HepG2 (cell line): Measurements from ENCODE around the gene SYNJ2. TPM values are rescaled to one million over a fixed set of nuclear protein-coding genes. Genes with fewer than 3 reads are reported as not detected.
A peak's percentile ranks its signal among the peaks of the same experiment; 100 is the strongest.

Source experiments
- ATAC-seq: fragments of 200-7000 bp; cut with Tn5 transposase; 3 replicates; pipeline ENCODE4 v1.9.1; 2020; ENCODE audit warnings: mild to moderate bottlenecking, moderate library complexity
- BruUV-seq: library from RNA; stranded (reverse); fragments of 400-500 nt; replicated peaks from 2 replicates; lab custom pipeline; 2021; lab: Mats Ljungman, UMichigan
- CTCF ChIA-PET: fragments of 300-600 bp; formaldehyde crosslinking; extraction: SDS; loops from one replicate; lab custom pipeline; 2021; ENCODE audit warnings: low total read pairs, inconsistent platforms, low intra/inter-chr PET ratio; lab: Yijun Ruan, JAX
- POLR2A ChIA-PET: fragments of 350-600 bp; sonication (Branson Sonifier 250); formaldehyde crosslinking; loops from one replicate; lab custom pipeline; 2020; ENCODE audit warnings: antibody characterized with exemption, inconsistent platforms; lab: Yijun Ruan, JAX
- DNase-seq: peaks from one replicate; pipeline ENCODE4 v3.0.0-alpha.2; 2015; ENCODE audit warnings: low spot score
- FAIRE-seq: peaks from 3 replicates; lab custom pipeline; 2011; peaks lifted over from hg19 to GRCh38; lab: Jason Lieb, UNC
- H2AFZ ChIP-seq: one replicate; pipeline ENCODE4 v1.6.1; 2011; ENCODE audit warnings: low read length, inconsistent platforms
- H3K27ac ChIP-seq: fragments of 300-600 bp; 3 replicates; pipeline ENCODE4 v1.8.0; 2011; ENCODE audit warnings: mixed run types, mild to moderate bottlenecking, mixed read lengths, low read length, inconsistent platforms; ENCODE audit not compliant: insufficient read depth; ENCODE audit errors: extremely low read length
- H3K27me3 ChIP-seq, 2 experiments: fragments of 200-600 bp in 1 of 2; 2 replicates in 1 of 2; 3 replicates in 1 of 2; pipeline versions ENCODE4 v1.6.0 to v1.8.0; 2011; ENCODE audit warnings: low read length in 2 of 2, mild to moderate bottlenecking in 2 of 2, moderate library complexity in 2 of 2, inconsistent platforms in 1 of 2; ENCODE audit not compliant: insufficient read depth in 2 of 2, control insufficient read depth in 1 of 2
- H3K36me3 ChIP-seq, 2 experiments: fragments of 200-600 bp in 1 of 2; replicated peaks in 1 of 2; 2 replicates in 1 of 2; 3 replicates in 1 of 2; pipeline versions ENCODE4 v1.5.1 to v1.8.0; 2011; ENCODE audit warnings: low read length in 2 of 2, inconsistent platforms in 1 of 2; ENCODE audit not compliant: insufficient read depth in 2 of 2, control insufficient read depth in 1 of 2
- H3K4me1 ChIP-seq: 2 replicates; pipeline ENCODE4 v1.5.1; 2012; ENCODE audit warnings: low read length, inconsistent platforms; ENCODE audit not compliant: insufficient read depth
- H3K4me2 ChIP-seq: 2 replicates; pipeline ENCODE4 v1.6.0; 2011; ENCODE audit warnings: low read depth, low read length, inconsistent platforms
- H3K4me3 ChIP-seq, 3 experiments: fragments of 200-600 bp in 1 of 3; sonication (generic), shearing (Covaris generic) in 1 of 3; replicated peaks in 1 of 3; 2 replicates each; pipeline ENCODE4 v1.5.1; 2011 to 2016; ENCODE audit warnings: low read length in 3 of 3, inconsistent platforms in 2 of 3, low read depth in 2 of 3, mild to moderate bottlenecking in 2 of 3, control low read depth in 1 of 3, mixed read lengths in 1 of 3; ENCODE audit not compliant: insufficient read depth in 1 of 3
- H3K79me2 ChIP-seq: one replicate; pipeline ENCODE4 v1.6.1; 2011; ENCODE audit warnings: low read length, inconsistent platforms; ENCODE audit not compliant: insufficient read depth
- H3K9ac ChIP-seq: 2 replicates; pipeline ENCODE4 v1.6.0; 2011; ENCODE audit warnings: mild to moderate bottlenecking, low read depth, low read length, inconsistent platforms; ENCODE audit not compliant: insufficient read depth
- H3K9me3 ChIP-seq: 2 replicates; pipeline ENCODE4 v1.5.1; 2012; ENCODE audit warnings: mild to moderate bottlenecking, low read length
- H4K20me1 ChIP-seq: 2 replicates; pipeline ENCODE4 v1.6.0; 2011; ENCODE audit warnings: inconsistent platforms, mild to moderate bottlenecking, low read length, moderate library complexity; ENCODE audit not compliant: insufficient read depth
- KLF11 ChIP-seq: IDR thresholded peaks from 2 replicates; pipeline ENCODE4 v1.6.1; 2016; ENCODE audit warnings: missing compliant biosample characterization
- NR2F6 ChIP-seq, 2 experiments: IDR thresholded peaks; 2 replicates each; pipeline ENCODE4 v1.6.1; 2016; ENCODE audit warnings: antibody characterized with exemption in 1 of 2, mild to moderate bottlenecking in 1 of 2
- RARA ChIP-seq: IDR thresholded peaks from 2 replicates; pipeline ENCODE4 v1.6.1; 2016; ENCODE audit warnings: missing genetic modification reagents, missing compliant biosample characterization
- SP4 ChIP-seq: sonication (generic); formaldehyde crosslinking; IDR thresholded peaks from 2 replicates; pipeline ENCODE4 v1.8.1; 2023; ENCODE audit warnings: mild to moderate bottlenecking, missing genetic modification reagents
- ZBTB21 ChIP-seq: sonication (generic); formaldehyde crosslinking; IDR thresholded peaks from 2 replicates; pipeline ENCODE4 v1.4.0; 2020; ENCODE audit warnings: missing genetic modification reagents
- ZNF205 ChIP-seq: IDR thresholded peaks from 2 replicates; pipeline ENCODE4 v1.6.1; 2018; ENCODE audit warnings: missing biosample characterization, missing genetic modification reagents
- WGBS: methylation state at CpG from one replicate; pipeline ENCODE4 v1.1.6; 2017; ENCODE audit warnings: low lambda C conversion rate; 5-methylcytosine and 5-hydroxymethylcytosine counted together
- in situ Hi-C: cut with HindIII; loops from 2 replicates; pipeline ENCODE4 v1.10.0; 2017; ENCODE audit warnings: low pct_unique_long_range_greater_than_20kb; ENCODE audit not compliant: extremely low pct_ligation_motif_present
- intact Hi-C: fragments of 100-400 bp; cut with micrococcal nuclease; formaldehyde crosslinking; loops from one replicate; pipeline ENCODE4 v1.10.0; 2022; ENCODE audit not compliant: unreplicated experiment
- polyA plus RNA-seq, 8 experiments: library from polyadenylated mRNA; depleted of rRNA in 3 of 8; stranded (reverse) in 7 of 8; unstranded in 1 of 8; fragments of >200 nt; fragmentation: Illumina TruSeq in 4 of 8; extraction: Trizol in 4 of 8; gene quantifications; 2 replicates each; pipeline versions ENCODE4 v1.2.1 to v1.2.3, GENCODE V29; 2011 to 2016; ENCODE audit warnings: low read depth in 4 of 8, missing spikeins in 1 of 8, mixed read lengths in 1 of 8; ENCODE audit not compliant: insufficient read depth in 1 of 8
- total RNA-seq, 5 experiments: library from RNA; depleted of rRNA; stranded (reverse); fragments of >200 nt; fragmentation: Illumina TruSeq; extraction: Trizol; gene quantifications; 2 replicates each; pipeline ENCODE4 v1.2.3, GENCODE V29; 2016; ENCODE audit warnings: low read depth in 1 of 5
- TF ChIP-seq, protein P1 (sequence below): sonication (generic); IDR thresholded peaks from 2 replicates; pipeline ENCODE4 v1.6.1; 2016; ENCODE audit warnings: low read depth, borderline replicate concordance
- TF ChIP-seq, protein P2 (sequence below): IDR thresholded peaks from 2 replicates; pipeline ENCODE4 v1.6.1; 2016; ENCODE audit warnings: low read depth, borderline replicate concordance
- TF ChIP-seq, protein P3 (sequence below): sonication (generic); formaldehyde crosslinking; IDR thresholded peaks from 2 replicates; pipeline ENCODE4 v1.8.0; 2022; ENCODE audit warnings: missing genetic modification reagents, mild to moderate bottlenecking, moderate library complexity, borderline replicate concordance
- TF ChIP-seq, protein P4 (sequence below): sonication (generic); formaldehyde crosslinking; IDR thresholded peaks from 2 replicates; pipeline ENCODE4 v1.4.0; 2020; ENCODE audit warnings: missing genetic modification reagents, borderline replicate concordance

SYNJ2 gene
- total and polyA plus RNA-seq, 2 of the 13 experiments (the other 11 are each of a cell fraction or from before 2014, with no cell fraction given) = 39.1 to 57.6 TPM

DNA sequence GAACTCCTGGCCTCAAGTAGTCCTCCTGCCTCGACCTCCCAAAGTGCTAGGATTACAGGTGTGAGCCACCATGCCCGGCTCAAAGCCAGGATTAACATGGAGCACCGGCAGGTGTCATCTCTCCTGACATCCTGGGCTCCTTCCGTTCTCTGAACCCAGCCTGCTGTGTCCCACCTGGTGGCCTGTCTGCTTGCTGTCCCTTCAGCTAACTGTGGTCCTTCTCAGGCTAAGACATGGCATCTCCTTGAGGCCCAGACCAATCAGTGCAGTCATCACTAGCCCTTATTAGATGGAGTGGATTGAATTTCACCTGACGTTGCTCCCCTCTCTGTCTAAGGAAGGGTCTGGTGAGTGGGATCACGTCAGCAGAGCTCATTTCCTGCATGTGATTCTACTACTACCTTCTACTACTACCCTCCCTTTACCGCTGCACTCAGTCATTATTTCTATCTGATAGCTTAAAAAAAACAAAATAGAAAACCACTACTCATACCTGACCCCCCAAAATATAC lies 28.0 kb upstream of the SYNJ2 start (continued):
- TF ChIP-seq ZNF205 = 0 out of 2 replicates have a peak, but pooled peaks have one; percentile 32
- no peak for TF ChIP-seq NR2F6 (IDR thresholded peaks at IDR 0.05)
- TF ChIP-seq NR2F6 (CRISPR knock-in tag; IDR thresholded peaks at IDR 0.05) = no peak
- TF ChIP-seq, protein P1, sequence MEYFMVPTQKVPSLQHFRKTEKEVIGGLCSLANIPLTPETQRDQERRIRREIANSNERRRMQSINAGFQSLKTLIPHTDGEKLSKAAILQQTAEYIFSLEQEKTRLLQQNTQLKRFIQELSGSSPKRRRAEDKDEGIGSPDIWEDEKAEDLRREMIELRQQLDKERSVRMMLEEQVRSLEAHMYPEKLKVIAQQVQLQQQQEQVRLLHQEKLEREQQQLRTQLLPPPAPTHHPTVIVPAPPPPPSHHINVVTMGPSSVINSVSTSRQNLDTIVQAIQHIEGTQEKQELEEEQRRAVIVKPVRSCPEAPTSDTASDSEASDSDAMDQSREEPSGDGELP = peak; percentile 1; the same call in 1 of the 2 replicates
- TF ChIP-seq RARA (CRISPR knock-in tag) = peak; percentile 26; the same call in 1 of the 2 replicates

DNA sequence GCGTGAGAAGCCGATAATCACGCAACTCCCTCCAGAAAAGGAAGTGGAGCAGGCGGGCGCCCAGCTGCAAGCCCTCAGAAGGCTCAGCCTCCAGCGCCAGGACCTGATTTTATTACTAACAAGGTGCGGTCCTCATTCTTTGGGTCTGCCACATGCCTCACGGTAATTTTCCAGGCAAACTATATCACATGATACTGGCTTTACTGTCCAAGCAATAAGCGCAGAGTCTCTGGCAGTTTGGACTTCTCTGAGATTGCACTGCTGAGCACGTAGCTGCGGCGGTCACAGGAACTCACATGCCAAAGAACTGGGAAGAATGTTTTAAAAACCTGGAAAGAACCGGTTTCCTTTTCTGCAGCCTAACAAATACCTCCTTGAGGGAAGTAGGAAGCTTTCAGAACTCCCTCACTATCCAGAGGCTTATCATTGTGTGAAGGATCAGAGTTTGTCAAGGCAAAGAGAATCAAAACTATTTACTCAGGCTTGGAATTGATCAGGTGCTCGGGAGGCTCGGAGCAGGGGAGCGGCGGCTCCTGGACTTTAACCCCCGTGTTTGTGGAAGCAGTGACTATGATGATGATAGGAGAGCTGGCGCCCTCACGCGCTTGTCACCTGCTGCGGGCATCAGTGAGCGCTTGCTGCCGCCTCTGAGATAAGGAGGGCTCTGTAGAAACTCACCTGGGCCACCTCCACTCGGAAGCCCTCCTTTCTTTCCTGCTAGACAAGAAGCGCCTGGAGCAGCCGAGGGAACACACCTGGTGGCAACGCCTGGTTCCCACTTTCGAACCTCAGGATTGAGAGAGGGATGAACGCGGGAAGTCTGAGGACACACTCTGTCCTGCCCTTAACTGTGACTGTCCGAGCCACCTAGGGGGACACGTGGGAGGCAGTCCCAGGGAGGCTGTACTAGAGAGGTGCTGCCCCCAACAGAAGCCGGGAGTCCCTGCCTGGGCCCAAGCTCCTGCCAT lies 27.2 kb upstream of the SYNJ2 start:
- 1% methylated on average over 29 of the region's 34 CpGs for WGBS
- Histone ChIP-seq H3K27ac (peak overlapping the region; percentile 87), H2AFZ (peak overlapping the region; percentile 48), H3K27me3 (no peaks in the 10 kb centered on the region; a peak in 1 of 5 replicates), H3K4me3 (peak overlapping the region; percentile 49 to 72 (median 54)), H3K4me1 (peaks cover 50% of the 10 kb centered on the region), H4K20me1 (no peaks in the 10 kb centered on the region), H3K9me3 (peaks cover 18% of the 10 kb centered on the region), H3K4me2 (peak overlapping the region; percentile 96), H3K79me2 (no peaks in the 10 kb centered on the region), H3K9ac (peak overlapping the region; percentile 75), H3K36me3 (no peaks in the 10 kb centered on the region)
- ATAC-seq (peak; percentile 88), DNase-seq (peak; percentile 95), FAIRE-seq (peak; percentile 73)
- ChIA-PET POLR2A (interaction anchor here (0.5 to 3.5 kb wide), 25 partner anchors 9 to 815 kb away, joined by 3 to 48 read pairs (median 5); partner anchors contain the start of gene SYNJ2), CTCF (interaction anchor here (1.2 kb wide), 1 partner anchor 118 kb away, joined by 8 read pairs; no protein-coding TSS in a partner anchor)
- TSS peak; percentile 99 for BruUV-seq
- intact Hi-C loops (loop anchor here (1.0 to 10.0 kb wide), 4 partner anchors 21 to 197 kb away; no protein-coding TSS in a partner anchor), in situ Hi-C loops (no loop called here)
- TF ChIP-seq KLF11 = no peak
- TF ChIP-seq, protein P2, sequence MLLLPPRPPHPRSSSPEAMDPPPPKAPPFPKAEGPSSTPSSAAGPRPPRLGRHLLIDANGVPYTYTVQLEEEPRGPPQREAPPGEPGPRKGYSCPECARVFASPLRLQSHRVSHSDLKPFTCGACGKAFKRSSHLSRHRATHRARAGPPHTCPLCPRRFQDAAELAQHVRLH (CRISPR knock-in tag) = peak; percentile 84; the same call in 1 of the 2 replicates
- TF ChIP-seq, protein P3, sequence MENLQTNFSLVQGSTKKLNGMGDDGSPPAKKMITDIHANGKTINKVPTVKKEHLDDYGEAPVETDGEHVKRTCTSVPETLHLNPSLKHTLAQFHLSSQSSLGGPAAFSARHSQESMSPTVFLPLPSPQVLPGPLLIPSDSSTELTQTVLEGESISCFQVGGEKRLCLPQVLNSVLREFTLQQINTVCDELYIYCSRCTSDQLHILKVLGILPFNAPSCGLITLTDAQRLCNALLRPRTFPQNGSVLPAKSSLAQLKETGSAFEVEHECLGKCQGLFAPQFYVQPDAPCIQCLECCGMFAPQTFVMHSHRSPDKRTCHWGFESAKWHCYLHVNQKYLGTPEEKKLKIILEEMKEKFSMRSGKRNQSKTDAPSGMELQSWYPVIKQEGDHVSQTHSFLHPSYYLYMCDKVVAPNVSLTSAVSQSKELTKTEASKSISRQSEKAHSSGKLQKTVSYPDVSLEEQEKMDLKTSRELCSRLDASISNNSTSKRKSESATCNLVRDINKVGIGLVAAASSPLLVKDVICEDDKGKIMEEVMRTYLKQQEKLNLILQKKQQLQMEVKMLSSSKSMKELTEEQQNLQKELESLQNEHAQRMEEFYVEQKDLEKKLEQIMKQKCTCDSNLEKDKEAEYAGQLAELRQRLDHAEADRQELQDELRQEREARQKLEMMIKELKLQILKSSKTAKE (CRISPR knock-in tag) = no peak
- TF ChIP-seq, protein P4, sequence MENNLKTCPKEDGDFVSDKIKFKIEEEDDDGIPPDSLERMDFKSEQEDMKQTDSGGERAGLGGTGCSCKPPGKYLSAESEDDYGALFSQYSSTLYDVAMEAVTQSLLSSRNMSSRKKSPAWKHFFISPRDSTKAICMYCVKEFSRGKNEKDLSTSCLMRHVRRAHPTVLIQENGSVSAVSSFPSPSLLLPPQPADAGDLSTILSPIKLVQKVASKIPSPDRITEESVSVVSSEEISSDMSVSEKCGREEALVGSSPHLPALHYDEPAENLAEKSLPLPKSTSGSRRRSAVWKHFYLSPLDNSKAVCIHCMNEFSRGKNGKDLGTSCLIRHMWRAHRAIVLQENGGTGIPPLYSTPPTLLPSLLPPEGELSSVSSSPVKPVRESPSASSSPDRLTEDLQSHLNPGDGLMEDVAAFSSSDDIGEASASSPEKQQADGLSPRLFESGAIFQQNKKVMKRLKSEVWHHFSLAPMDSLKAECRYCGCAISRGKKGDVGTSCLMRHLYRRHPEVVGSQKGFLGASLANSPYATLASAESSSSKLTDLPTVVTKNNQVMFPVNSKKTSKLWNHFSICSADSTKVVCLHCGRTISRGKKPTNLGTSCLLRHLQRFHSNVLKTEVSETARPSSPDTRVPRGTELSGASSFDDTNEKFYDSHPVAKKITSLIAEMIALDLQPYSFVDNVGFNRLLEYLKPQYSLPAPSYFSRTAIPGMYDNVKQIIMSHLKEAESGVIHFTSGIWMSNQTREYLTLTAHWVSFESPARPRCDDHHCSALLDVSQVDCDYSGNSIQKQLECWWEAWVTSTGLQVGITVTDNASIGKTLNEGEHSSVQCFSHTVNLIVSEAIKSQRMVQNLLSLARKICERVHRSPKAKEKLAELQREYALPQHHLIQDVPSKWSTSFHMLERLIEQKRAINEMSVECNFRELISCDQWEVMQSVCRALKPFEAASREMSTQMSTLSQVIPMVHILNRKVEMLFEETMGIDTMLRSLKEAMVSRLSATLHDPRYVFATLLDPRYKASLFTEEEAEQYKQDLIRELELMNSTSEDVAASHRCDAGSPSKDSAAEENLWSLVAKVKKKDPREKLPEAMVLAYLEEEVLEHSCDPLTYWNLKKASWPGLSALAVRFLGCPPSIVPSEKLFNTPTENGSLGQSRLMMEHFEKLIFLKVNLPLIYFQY = peak; percentile 48; the same call in 1 of the 2 replicates
- TF ChIP-seq SP4 (CRISPR knock-in tag) = peak; percentile 6; the same call in 1 of the 2 replicates
- TF ChIP-seq ZBTB21 (CRISPR knock-in tag) = no peak
